Neural cell (in vitro differentiated cells): ENCODE results near the gene COMMD2. TPM values are rescaled to one million over a fixed set of nuclear protein-coding genes. Genes with fewer than 3 reads are reported as not detected.

Experiments used
- H2AFZ ChIP-seq: fragments of 200-600, 300-800 bp; sonication (generic), shearing (Covaris generic); 2 replicates; pipeline ENCODE4 v1.6.0; 2014; ENCODE audit warnings: low read depth, mild to moderate bottlenecking, antibody characterized with exemption, low read length, moderate library complexity
- H3F3A ChIP-seq: fragments of 200-600 bp; shearing (Covaris generic); 2 replicates; pipeline ENCODE4 v1.6.1; 2016; ENCODE audit warnings: mild to moderate bottlenecking, moderate library complexity, mixed read lengths, antibody characterized with exemption, low read length; ENCODE audit not compliant: insufficient read depth, poor library complexity, severe bottlenecking
- H3K27ac ChIP-seq: fragments of 200-600, 300-800 bp; sonication (generic), shearing (Covaris generic); 2 replicates; pipeline ENCODE4 v1.5.1; 2014; ENCODE audit warnings: mild to moderate bottlenecking, low read length, moderate library complexity
- H3K27me3 ChIP-seq: fragments of 300-800, 200-600 bp; sonication (generic), shearing (Covaris generic); 2 replicates; pipeline ENCODE4 v1.6.0; 2014; ENCODE audit warnings: mild to moderate bottlenecking, low read depth, low read length, moderate library complexity; ENCODE audit not compliant: insufficient read depth
- H3K36me3 ChIP-seq: fragments of 300-800, 200-600 bp; sonication (generic), shearing (Covaris generic); 2 replicates; pipeline ENCODE4 v1.5.1; 2014; ENCODE audit warnings: mild to moderate bottlenecking, antibody characterized with exemption, low read length, moderate library complexity; ENCODE audit not compliant: insufficient read depth
- H3K4me2 ChIP-seq: fragments of 300-800, 200-600 bp; sonication (generic), shearing (Covaris generic); 2 replicates; pipeline ENCODE4 v1.6.0; 2014; ENCODE audit warnings: mild to moderate bottlenecking, low read length
- H3K4me3 ChIP-seq: fragments of 300-800, 200-600 bp; sonication (generic), shearing (Covaris generic); 2 replicates; pipeline ENCODE4 v1.5.1; 2014; ENCODE audit warnings: mild to moderate bottlenecking, low read length, moderate library complexity
- H3K79me2 ChIP-seq: fragments of 200-600 bp; shearing (Covaris generic); replicated peaks from 2 replicates; pipeline ENCODE4 v1.6.0; 2014; ENCODE audit warnings: mild to moderate bottlenecking, low read length, moderate library complexity; ENCODE audit not compliant: insufficient read depth
- H3K9ac ChIP-seq: fragments of 300-800, 200-600 bp; sonication (generic), shearing (Covaris generic); 2 replicates; pipeline ENCODE4 v1.6.1; 2016; ENCODE audit warnings: mild to moderate bottlenecking, low read length, mixed read lengths
- H3K9me2 ChIP-seq: fragments of 200-600 bp; shearing (Covaris generic); 2 replicates; pipeline ENCODE4 v1.6.1; 2016; ENCODE audit warnings: mild to moderate bottlenecking, low read length, mixed read lengths; ENCODE audit not compliant: insufficient read depth
- H3K9me3 ChIP-seq: fragments of 200-600, 300-800 bp; sonication (generic), shearing (Covaris generic); 2 replicates; pipeline ENCODE4 v1.6.1; 2016; ENCODE audit warnings: mild to moderate bottlenecking, mixed run types, low read length, moderate library complexity, mixed read lengths
- H4K20me1 ChIP-seq: fragments of 200-600 bp; shearing (Covaris generic); 2 replicates; pipeline ENCODE4 v1.6.1; 2016; ENCODE audit warnings: mild to moderate bottlenecking, mixed run types; ENCODE audit not compliant: insufficient read depth
- EP300 ChIP-seq: fragments of 450-650 bp; conservative IDR thresholded peaks from 2 replicates; pipeline ENCODE4 v1.6.1; 2014; ENCODE audit warnings: antibody characterized with exemption, mild to moderate bottlenecking, moderate library complexity; ENCODE audit not compliant: poor library complexity, severe bottlenecking
- EZH2 ChIP-seq: fragments of 200-600, 300-800 bp; shearing (Covaris generic), sonication (generic); IDR thresholded peaks from 2 replicates; pipeline ENCODE4 v1.6.1; 2014; ENCODE audit warnings: antibody characterized with exemption, low read length, borderline replicate concordance, mild to moderate bottlenecking; ENCODE audit not compliant: insufficient read depth, poor library complexity, severe bottlenecking
- MXI1 ChIP-seq: fragments of 450-650 bp; conservative IDR thresholded peaks from 2 replicates; pipeline ENCODE4 v1.6.1; 2014; ENCODE audit warnings: antibody characterized with exemption, mild to moderate bottlenecking; ENCODE audit not compliant: poor library complexity, severe bottlenecking
- POLR2AphosphoS5 ChIP-seq: IDR thresholded peaks from 2 replicates; pipeline ENCODE4 v1.6.1; 2012
- RAD21 ChIP-seq: fragments of 450-650 bp; conservative IDR thresholded peaks from 2 replicates; pipeline ENCODE4 v1.6.1; 2014; ENCODE audit warnings: antibody characterized with exemption, mild to moderate bottlenecking, moderate library complexity
- SMC3 ChIP-seq: fragments of 450-650 bp; conservative IDR thresholded peaks from 2 replicates; pipeline ENCODE4 v1.6.1; 2014; ENCODE audit warnings: antibody characterized with exemption, mild to moderate bottlenecking, moderate library complexity; ENCODE audit not compliant: poor library complexity
- TAF1 ChIP-seq: IDR thresholded peaks from 2 replicates; pipeline ENCODE4 v1.6.1; 2012; ENCODE audit warnings: low read depth
- polyA plus RNA-seq: library from polyadenylated mRNA; depleted of rRNA; stranded (reverse); fragments of >200 nt; gene quantifications from 2 replicates; pipeline ENCODE4 v1.2.3, GENCODE V29; 2014
- TF ChIP-seq, protein P1 (sequence below): fragments of 450-650 bp; IDR thresholded peaks from 2 replicates; pipeline ENCODE4 v1.5.1; 2014; ENCODE audit warnings: antibody characterized with exemption, mild to moderate bottlenecking, moderate library complexity; ENCODE audit not compliant: poor library complexity, severe bottlenecking
- TF ChIP-seq, protein P2 (sequence below): IDR thresholded peaks from 2 replicates; pipeline ENCODE4 v1.6.1; 2012; ENCODE audit warnings: borderline replicate concordance

Gene COMMD2
- polyA plus RNA-seq, 1 donor from 2014 or later = 126 TPM

DNA sequence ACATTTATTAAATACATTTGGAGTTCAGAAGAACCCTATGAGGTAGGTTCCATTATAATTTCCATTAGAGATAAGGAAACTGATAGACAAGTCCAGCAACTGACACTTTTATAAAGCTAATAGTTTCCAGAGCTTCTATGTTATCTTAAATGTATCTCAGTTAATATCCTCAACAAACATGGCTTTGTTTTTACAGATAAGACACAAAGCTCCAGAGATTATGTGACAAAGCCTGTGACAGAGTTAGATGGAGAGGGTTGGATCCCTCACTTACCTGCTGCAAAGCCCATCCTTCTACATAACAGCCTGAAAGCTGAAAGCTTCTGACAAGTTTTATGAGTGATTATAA is 473 bp upstream of the COMMD2 start:
- H3K4me2 ChIP-seq = peak overlapping the region; percentile 63
- H3K9me3 ChIP-seq = no peaks in the 10 kb centered on the region
- no peak for TF ChIP-seq EP300
- TF ChIP-seq POLR2AphosphoS5 = no peak
- TF ChIP-seq MXI1 = no peak
- TF ChIP-seq, protein P1, sequence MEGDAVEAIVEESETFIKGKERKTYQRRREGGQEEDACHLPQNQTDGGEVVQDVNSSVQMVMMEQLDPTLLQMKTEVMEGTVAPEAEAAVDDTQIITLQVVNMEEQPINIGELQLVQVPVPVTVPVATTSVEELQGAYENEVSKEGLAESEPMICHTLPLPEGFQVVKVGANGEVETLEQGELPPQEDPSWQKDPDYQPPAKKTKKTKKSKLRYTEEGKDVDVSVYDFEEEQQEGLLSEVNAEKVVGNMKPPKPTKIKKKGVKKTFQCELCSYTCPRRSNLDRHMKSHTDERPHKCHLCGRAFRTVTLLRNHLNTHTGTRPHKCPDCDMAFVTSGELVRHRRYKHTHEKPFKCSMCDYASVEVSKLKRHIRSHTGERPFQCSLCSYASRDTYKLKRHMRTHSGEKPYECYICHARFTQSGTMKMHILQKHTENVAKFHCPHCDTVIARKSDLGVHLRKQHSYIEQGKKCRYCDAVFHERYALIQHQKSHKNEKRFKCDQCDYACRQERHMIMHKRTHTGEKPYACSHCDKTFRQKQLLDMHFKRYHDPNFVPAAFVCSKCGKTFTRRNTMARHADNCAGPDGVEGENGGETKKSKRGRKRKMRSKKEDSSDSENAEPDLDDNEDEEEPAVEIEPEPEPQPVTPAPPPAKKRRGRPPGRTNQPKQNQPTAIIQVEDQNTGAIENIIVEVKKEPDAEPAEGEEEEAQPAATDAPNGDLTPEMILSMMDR = no peak
- TF ChIP-seq EZH2 = no peak
- TF ChIP-seq, protein P2, sequence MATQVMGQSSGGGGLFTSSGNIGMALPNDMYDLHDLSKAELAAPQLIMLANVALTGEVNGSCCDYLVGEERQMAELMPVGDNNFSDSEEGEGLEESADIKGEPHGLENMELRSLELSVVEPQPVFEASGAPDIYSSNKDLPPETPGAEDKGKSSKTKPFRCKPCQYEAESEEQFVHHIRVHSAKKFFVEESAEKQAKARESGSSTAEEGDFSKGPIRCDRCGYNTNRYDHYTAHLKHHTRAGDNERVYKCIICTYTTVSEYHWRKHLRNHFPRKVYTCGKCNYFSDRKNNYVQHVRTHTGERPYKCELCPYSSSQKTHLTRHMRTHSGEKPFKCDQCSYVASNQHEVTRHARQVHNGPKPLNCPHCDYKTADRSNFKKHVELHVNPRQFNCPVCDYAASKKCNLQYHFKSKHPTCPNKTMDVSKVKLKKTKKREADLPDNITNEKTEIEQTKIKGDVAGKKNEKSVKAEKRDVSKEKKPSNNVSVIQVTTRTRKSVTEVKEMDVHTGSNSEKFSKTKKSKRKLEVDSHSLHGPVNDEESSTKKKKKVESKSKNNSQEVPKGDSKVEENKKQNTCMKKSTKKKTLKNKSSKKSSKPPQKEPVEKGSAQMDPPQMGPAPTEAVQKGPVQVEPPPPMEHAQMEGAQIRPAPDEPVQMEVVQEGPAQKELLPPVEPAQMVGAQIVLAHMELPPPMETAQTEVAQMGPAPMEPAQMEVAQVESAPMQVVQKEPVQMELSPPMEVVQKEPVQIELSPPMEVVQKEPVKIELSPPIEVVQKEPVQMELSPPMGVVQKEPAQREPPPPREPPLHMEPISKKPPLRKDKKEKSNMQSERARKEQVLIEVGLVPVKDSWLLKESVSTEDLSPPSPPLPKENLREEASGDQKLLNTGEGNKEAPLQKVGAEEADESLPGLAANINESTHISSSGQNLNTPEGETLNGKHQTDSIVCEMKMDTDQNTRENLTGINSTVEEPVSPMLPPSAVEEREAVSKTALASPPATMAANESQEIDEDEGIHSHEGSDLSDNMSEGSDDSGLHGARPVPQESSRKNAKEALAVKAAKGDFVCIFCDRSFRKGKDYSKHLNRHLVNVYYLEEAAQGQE = no peak
- no peak for TF ChIP-seq TAF1
- TF ChIP-seq SMC3 = no peak
- TF ChIP-seq RAD21 = no peak
- H3K27me3 ChIP-seq = no peaks in the 10 kb centered on the region
- peak overlapping the region; percentile 83 for H2AFZ ChIP-seq
- H3K27ac ChIP-seq = peak overlapping the region; percentile 54
- no peaks in the 10 kb centered on the region for H3F3A ChIP-seq
- H4K20me1 ChIP-seq = no peaks in the 10 kb centered on the region
- H3K36me3 ChIP-seq = peaks cover 8% of the 10 kb centered on the region
- peaks cover 12% of the 10 kb centered on the region for H3K79me2 ChIP-seq
- H3K9ac ChIP-seq = peak overlapping the region; percentile 78
- no peaks in the 10 kb centered on the region for H3K9me2 ChIP-seq
- H3K4me3 ChIP-seq = peak overlapping the region; percentile 84

DNA sequence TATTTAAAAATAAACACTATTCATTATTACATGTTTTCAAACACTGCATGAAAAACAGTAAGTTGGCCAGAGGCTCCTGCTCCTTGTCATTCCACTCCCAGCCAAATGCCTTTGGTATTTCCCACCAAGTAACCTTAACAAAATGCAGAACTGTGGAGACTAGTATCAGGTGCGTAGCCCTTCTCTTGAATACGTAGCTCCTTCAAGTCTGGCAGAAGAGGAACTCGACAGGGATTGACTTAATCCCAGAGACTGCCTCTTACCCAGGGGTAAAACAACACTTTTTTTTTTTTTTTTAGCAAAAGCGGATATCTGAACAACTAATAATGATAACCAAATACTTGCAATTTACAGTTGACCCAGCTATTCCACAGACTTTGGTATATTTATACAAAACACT is 738 bp downstream of the COMMD2 start:
- peak overlapping the region; percentile 83 for H2AFZ ChIP-seq
- peaks cover 8% of the 10 kb centered on the region for H3K36me3 ChIP-seq
- H3K27me3 ChIP-seq = no peaks in the 10 kb centered on the region
- no peaks in the 10 kb centered on the region for H4K20me1 ChIP-seq
- H3K9me3 ChIP-seq = no peaks in the 10 kb centered on the region
- H3K4me3 ChIP-seq = peak overlapping the region; percentile 84
- peak overlapping the region; percentile 54 for H3K27ac ChIP-seq
- no peaks in the 10 kb centered on the region for H3K9me2 ChIP-seq
- H3K79me2 ChIP-seq = peaks cover 12% of the 10 kb centered on the region
- peak overlapping the region; percentile 86 for H3K4me2 ChIP-seq
- TF ChIP-seq EZH2 (no peak), SMC3 (no peak), MXI1 (no peak), EP300 (no peak), POLR2AphosphoS5 (no peak), RAD21 (no peak), TAF1 (no peak)
- TF ChIP-seq, protein P1 = no peak
- TF ChIP-seq, protein P2 = no peak
- H3K9ac ChIP-seq = peak overlapping the region; percentile 78
- H3F3A ChIP-seq = no peaks in the 10 kb centered on the region
